NCI-H1417 (cell line): ENCODE data around the gene ELK1.
"Not testable (repeated sequence)": the region's sequence is repeated elsewhere in the genome, so short reads cannot be mapped to it uniquely, and the experiment has no call there.

Experiments
- DNase-seq, 3 experiments: peaks; one replicate each; lab custom pipeline; 2025; lab: John Stamatoyannopoulos, UW

ELK1 gene

GRCh38 chrX:47611489-47611888 is 38.9 kb downstream of the ELK1 start:
- DNase-seq, result no peak

- DNase-seq, result no peak
Observed at GRCh38 chrX:47610511-47610910, 39.9 kb downstream of the ELK1 start.

DNA sequence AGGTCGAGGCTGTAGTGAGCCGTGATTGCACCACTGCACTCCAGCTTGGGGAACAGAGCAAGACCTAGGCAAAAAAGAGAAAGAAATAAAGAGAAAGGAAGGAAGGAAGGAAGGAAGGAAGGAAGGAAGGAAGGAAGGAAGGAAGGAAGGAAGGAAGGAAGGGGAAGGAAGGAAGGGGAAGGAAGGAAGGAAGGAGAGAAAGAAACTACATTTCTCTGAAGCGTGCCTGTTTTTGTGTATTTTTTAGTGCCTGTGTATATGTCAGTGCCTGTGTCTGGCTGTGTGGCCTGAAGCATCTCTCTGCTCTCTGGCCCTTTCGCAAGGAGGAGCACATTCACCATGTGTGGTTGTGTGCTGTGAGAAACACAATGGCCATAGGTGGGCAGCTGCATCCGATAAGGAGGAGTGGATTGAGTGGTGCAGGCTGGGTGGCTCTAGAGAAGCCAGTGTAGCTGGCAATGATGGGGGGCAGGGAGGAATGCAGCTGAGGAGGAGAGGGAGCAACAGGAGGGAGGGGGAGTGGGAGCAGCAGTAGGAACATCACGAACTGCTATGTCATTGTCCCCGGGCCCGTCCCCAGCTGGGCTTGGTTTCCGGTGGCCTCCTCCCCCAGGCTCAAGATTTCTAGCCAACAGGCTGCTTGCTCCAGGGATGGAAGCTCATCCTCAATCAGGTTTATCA is 42.1 kb downstream of the ELK1 start:
- DNase-seq, result no peak

DNA sequence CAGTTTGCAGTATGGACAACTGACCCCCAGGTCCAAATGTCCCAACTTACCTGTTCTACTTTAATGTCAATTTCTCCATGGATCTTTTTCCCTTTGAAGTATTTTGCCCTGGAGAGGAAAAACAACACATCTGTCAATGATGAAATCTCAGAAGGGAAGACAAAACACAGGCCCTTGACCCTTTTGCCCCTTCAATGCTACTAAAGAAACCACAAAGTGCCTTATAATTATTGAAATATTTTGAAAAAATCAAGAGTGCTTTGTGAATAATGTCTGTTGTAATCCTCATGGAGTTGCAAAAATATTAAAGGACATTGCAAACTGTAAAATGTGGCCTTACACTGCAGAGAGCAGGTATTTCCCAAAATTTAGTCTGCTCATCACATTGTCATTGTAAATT is 43.3 kb downstream of the ELK1 start:
- DNase-seq, result no peak

DNA sequence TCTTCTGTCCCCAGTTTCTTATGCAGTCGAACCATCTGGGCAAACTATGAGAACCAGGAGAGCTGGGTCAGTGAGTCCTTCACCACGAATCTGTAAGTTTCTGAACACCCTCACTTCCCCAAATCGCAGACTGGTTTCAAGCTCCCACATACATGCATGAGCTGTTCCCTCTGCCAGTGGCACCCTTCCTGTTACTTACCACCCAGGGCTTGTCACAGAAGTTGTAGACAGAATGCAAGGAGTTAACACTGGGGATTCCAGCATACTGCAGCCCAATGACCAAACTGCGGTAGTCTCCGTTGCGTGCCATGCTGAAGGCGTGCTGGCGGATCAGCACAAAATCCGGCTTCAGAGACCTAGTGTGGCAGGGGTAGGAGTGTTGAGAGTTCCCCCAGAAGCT is 45.3 kb downstream of the ELK1 start:
- no peak for DNase-seq

GRCh38 chrX:47603125-47603524 is 47.2 kb downstream of the ELK1 start:
- not testable (repeated sequence) for DNase-seq

DNA sequence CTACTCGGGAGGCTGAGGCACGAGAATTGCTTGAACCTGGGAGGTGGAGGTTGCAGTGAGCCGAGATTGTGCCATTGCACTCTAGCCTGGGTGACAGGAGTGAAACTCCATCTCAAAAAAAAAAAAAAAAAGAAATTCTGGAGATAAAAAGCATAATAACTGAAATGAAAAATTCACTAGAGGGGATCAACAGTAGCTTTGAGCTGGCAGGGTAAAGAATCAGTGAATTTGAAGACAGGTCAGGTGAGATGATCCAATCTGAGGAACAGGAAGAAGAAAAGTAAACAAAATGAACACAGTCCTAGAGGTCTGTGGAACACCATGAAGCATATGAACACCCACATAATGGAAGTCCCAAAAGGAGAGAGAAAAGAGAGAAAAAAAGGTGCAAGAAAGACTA is 53.1 kb downstream of the ELK1 start:
- DNase-seq, result no peak

GRCh38 chrX:47596256-47596655 is 54.1 kb downstream of the ELK1 start:
- DNase-seq, result no peak

DNA sequence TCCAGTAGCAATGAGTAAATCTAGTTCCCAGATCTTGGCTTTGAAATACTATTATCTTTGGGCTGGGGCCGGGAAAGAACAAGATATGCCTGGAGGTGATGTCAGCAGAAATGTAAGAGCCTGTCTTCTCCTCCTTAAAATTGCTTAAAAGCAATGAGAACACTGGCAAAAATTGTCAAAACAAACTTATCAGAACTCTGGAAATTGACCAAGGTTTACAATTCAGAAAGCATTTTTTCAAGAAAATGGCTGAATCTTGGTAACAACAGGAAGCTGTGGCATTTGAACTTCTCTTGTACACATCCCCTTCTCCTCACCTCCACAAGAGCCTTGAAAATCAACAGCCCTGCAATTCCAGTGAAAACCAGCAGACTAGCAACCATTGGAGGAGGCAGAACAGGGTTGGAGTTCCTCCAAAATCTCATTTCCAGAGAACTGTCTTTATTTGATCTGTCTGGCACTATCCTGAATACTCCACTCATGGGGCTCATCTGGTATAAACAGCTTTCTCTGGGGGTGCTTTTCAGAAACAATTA is 54.6 kb downstream of the ELK1 start:
- no peak for DNase-seq

DNA sequence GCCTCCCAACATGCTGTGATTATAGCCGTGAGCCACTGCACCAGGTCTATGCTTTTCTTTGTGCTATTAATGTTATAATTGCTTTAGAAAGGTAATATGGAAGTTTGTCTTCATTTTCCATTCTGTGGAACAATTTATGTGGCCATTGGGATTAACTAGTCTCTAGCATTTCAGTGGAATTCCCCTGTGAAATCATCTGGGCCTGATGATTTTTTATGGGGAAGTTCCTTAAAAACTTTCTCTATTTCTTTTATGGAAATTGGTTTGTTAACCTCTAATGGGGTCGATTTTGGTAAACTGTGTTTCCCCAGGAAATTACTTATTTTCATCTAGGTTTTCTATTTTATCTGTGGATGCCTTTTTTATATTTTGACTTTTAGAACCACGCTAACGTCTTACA is 56.8 kb downstream of the ELK1 start:
- DNase-seq, result no peak

DNA sequence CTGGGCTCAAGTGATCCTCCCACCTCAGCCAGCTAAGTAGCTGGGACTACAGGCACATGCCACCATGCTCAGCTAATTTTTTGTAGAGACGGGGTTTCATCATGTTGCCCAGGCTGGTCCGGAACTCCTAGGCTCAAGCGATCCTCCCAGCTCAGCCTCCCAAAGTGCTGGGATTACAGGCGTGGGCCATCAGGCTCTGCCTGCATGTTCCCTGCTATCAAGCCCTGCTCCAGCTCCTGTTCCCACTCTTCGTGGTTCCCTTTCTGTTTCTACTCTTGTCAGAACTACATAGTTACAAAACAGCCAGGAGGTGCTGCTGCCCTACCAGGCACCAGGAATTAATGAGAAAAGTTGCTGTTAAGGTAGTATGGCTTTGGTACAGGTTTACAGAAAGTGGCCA is 59.4 kb downstream of the ELK1 start:
- no peak for DNase-seq

DNA sequence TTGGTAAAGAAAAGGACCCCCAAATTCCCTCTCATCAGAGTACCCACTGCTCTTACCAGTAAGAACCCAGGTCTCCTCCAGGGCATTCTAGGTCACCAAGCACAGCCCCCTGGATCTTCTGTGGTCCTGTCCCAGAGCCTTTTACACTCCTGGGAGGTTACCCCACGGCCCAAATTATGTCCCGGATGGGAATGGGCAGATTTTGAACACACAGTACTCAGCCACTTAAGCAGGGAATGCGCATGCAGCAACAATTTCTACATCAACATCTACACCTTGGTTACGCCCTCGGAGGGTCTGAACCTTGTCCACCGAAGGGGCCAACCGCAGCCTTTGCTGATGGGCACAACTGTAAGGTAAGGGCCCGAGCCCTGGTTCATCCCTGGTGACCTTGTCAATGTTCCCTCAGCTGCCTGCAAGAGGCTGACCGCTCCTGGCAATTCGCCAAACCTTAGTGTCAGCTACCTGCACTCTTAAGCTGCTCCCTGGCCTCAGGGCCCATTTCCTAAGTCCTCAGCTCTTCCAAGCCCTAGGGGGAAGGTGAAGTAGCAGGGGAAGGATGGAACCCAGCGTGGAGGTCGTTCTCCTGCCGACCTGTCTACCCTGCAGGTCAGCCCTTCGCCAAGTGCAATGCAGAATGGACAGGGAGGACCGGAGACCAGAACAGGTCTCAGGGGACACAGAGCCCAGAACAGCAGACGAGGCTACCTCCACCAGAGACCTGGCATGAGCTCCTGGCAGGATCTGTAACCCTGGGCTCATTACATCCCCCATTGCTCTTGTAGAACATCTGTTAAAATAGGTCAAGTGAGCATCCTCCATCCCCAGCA is 62.2 kb downstream of the ELK1 start:
- DNase-seq, result no peak

DNA sequence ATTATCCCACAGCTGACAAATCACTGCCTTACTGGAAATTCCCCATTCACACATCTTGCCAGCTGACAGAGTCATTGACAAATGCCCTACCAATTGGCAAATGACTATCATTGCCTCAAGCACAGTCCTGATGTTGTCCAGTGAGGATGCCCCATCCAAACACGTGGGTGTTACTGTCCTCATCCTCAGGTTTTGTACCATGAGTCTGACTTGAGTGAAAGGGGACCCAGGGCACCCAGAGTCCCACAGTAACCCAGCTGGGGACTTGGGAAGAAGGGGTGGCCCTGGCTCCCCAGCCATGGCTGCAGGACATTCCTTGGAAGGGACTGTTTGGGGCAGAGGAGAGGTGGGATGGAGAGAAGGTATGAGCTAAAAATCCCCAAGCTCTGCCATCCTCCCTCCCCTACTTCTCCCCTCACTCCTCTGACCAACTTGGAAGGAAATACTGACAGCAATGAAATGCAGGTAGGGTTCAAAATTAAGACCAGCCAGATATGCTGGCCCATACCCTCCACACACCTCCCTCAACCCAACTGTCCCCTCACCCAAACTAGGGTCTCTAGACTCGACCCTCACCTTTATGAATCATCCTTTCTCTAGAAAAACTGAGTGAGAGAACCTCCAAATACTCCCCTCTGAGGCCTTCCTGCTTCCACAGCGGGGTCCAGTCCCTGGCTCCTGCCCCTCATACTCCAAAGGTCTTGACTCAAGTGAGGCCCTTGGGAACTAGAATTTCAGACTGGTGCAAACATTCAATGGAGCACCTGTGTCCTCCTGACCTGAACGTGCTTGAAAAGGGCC is 63.1 kb downstream of the ELK1 start:
- DNase-seq, result no peak

DNA sequence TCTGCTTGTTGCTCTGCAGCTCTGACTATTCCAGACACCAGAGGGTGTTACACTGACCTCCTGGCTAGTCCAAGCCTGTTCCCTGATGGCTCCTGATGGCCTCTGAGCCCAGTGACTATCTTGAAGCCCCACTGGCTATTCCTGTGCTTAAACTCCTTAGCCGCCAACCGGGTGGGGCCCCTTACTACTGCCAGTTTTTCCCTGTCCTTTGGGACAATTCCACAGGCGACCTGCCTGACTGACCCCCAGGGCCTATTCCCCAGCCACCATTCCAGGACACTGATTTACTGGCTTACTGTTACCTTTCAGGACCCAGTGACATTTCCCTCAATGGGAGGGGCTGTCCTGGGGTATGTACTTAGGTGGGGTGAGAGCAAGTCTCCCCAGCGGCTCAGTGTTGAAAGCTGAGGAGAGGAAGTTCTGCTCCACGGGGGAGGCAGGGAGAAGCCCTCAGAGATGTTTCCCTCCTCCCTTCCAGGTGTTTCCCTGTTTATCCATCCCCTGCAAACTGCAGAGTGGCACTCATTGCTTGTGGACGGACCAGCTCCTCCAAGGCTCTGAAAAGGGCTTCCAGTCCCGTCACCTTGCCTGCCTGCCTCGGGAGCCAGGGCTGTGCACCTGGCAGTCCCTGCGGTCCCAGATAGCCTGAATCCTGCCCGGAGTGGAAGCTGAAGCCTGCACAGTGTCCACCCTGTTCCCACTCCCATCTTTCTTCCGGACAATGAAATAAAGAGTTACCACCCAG is 64.1 kb downstream of the ELK1 start:
- no peak for DNase-seq
